HG03565 (cell line): ENCODE results near the gene ZDHHC3.
A peak's percentile ranks its signal among the peaks of the same experiment; 100 is the strongest.

Experiments
- ATAC-seq: cut with Tn5 transposase; IDR thresholded peaks from one replicate; pipeline ENCODE4 v1.9.1; 2021; ENCODE audit warnings: mild to moderate bottlenecking, moderate library complexity; ENCODE audit not compliant: unreplicated experiment

ZDHHC3 gene, protein sequence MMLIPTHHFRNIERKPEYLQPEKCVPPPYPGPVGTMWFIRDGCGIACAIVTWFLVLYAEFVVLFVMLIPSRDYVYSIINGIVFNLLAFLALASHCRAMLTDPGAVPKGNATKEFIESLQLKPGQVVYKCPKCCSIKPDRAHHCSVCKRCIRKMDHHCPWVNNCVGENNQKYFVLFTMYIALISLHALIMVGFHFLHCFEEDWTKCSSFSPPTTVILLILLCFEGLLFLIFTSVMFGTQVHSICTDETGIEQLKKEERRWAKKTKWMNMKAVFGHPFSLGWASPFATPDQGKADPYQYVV

DNA sequence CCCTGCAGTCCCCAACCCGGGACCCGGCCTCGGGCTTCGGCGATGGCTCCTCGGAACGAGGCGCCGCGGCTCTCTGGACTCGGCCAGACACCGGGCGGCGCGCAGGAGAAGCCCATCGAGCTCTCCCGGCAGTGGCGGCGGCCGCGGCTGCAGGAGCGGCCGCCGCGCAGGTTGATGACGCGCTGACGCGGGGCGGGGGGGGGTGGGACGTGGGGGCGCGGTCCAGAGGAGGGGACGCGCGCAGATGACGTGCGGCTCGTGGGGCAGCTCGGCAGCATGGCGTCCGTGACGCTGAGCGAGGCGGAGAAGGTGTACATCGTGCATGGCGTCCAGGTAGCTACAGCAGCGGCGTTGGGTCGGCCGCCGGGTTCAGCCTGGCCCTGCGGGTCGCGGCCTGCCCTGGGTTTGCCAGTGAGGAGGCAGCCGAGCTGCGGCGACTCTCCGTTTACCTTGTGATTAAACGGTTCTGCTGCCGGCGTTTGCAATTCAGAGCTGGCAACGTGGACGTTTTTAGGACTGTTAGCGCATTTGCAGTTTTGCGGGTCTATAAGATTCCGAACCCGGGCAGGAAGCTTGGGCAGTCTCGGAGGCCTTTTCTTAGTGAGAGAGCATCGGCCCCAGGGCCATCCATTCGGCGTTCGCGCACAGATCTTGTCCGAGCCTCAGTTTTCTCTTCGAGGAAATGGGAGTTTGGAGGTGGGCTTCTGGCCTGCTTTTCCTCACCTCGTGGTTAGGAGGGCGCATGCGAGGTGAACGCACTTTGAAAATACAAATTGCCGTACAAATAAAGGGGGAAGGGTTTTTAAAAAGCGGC lies at the start of gene ZDHHC3, which contains the start of gene EXOSC7:
TSS of gene ZDHHC3 (minus strand) at position 173 of the 814 bp plus-strand sequence. CDS start 16,738 bp downstream, outside the sequence.
TSS of gene EXOSC7 (plus strand) at position 243 of the 814 bp plus-strand sequence. CDS start at position 277, 34 bp downstream.
- peak; percentile 53 for ATAC-seq

- no peak for ATAC-seq
Observed at GRCh38 chr3:45024542-45025255, 48.7 kb upstream of the ZDHHC3 start.

GRCh38 chr3:45023675-45024074 lies 47.7 kb upstream of the ZDHHC3 start:
- no peak for ATAC-seq

DNA sequence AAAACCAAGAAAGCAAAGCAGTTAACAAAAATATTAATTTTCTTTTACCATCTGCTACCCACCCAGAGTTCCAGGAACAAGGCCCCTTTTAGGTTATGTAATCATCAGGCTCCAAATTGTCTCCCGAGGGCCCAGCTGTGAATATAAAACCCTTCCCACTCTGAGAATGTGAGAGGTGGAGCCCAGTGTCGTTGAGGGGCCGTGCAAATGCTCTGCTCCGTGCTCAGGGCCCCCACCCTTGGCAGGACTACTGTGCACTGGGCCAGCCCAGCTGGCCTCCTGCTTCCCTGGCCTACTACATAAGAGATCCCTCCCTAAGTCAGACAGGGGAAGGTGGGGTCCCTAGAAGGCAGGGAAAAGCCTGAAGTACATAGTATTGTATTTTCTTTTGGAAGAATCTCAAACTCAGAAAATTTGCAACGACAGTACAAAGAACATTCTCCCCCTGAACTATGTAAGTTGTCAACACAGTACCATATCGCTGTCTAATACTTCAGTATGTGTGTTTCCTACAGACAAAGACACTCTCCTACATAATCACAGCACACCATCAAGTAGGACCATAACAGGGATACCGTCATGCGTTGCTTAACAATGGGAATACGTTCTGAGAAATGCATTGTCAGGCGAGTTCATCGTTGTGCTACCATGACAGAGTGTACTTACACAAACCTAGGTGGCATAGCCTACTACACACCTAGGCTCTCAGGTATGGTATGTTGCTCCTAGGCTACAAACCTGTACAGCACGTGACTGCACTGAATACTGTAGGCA lies 45.7 kb upstream of the ZDHHC3 start:
- no peak for ATAC-seq

DNA sequence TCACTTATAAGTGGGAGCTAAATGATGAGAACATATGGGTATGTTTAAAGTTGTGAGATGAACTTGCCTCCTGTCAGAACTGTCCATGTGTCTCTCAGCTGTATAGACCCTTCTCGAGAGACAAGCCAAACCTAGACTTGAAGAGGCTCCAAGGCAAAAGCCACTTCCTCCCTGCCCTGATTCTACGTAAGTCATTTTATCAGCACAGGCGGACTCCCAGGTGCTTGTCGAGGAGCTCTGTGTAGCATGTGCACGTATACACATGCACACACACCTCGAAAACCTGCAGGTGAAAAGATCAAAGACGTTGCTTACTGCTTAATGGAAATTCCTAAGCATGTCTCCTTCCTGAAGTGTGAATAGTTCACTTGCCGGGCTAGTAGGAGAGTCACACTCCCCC lies 44.6 kb upstream of the ZDHHC3 start:
- ATAC-seq: no peak

DNA sequence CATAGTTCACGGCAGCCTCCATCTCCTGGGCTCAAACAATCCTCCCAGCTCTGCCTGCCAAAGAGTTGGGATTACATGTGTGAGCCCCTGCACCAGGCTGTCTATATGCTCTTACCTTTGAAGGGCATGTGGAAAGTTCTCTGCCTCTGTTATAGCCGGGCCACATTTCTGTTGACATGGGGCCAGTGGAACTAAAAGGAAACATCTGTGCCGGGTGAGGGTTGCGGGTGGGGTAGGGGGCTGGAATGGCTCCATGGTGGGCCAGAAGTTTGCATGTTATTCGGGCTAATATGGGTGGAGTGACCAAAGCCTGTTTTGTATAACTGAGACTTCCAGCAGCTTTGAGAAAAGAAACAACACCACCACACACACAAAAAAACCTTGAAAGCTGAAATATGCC lies 41.8 kb upstream of the ZDHHC3 start:
- no peak for ATAC-seq

GRCh38 chr3:45016916-45017315 lies 40.9 kb upstream of the ZDHHC3 start:
- no peak for ATAC-seq

- ATAC-seq: no peak
Observed at GRCh38 chr3:45012577-45012976, 36.6 kb upstream of the ZDHHC3 start.

- ATAC-seq: no peak
Observed at GRCh38 chr3:45011756-45012508, 36.0 kb upstream of the ZDHHC3 start.

- no peak for ATAC-seq
Observed at GRCh38 chr3:45010811-45011333, 34.9 kb upstream of the ZDHHC3 start.

GRCh38 chr3:45009868-45010267 lies 33.9 kb upstream of the ZDHHC3 start:
- ATAC-seq: no peak

GRCh38 chr3:45008117-45008516 lies 32.1 kb upstream of the ZDHHC3 start:
- no peak for ATAC-seq

DNA sequence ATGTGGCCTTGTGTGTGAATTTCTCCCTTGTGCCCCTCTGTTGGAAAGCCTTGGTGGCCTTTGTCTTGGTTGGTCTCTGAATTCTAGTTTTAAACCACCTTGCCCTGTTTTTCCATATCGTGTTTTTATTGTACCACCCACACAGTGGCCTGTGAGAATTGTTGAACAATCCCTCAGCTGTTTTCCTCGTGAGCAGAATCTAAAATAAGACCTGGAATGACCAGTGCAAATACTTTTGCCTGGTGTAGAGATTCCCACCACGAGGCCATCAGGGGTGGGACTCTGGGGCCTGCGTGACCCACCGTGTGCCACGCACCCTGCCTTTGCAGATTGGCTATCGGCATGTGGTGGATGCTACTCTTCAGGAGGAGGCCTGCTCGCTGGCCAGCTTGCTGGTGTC lies 31.1 kb upstream of the ZDHHC3 start:
- ATAC-seq: no peak

DNA sequence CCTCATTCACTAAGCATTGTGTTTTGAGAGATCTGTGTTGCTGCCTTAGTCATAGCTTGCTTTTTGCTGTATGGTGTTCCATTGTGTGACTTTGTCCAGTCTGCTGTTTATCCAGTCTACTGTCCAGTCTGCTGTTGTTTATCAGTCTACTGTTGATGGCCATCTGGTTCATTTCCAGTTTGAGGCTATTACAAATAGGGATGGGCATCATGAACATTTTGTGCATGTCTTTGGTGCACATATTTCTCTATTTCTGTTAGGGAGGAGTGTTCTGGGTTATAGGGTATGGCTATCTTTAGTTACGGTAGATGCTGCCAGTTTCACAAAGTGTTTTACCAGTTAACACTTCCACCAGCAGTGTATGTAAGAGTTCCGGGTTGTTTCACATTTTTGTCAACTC lies 27.9 kb upstream of the ZDHHC3 start:
- ATAC-seq: no peak

GRCh38 chr3:45003406-45003805 lies 27.4 kb upstream of the ZDHHC3 start:
- ATAC-seq: no peak

DNA sequence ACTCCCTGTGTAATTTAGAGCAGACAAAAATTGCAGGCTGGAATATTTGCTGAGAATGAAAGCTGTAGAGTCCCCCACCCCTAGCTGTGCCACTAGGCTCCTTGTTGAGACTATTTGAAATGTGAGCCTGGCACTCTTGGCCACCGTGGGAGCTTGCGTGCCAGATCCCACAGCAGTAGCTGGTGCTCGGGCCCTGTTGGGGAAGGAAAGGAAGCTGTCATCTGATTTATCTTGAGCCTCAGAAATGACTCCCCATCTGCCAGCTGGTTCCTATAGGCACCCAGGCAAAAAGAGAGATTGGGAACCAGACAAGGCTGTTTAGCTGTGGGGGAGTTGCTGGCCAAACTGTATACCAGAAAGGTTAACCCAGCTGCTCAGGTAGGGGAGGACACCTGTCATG lies 26.7 kb upstream of the ZDHHC3 start:
- no peak for ATAC-seq

DNA sequence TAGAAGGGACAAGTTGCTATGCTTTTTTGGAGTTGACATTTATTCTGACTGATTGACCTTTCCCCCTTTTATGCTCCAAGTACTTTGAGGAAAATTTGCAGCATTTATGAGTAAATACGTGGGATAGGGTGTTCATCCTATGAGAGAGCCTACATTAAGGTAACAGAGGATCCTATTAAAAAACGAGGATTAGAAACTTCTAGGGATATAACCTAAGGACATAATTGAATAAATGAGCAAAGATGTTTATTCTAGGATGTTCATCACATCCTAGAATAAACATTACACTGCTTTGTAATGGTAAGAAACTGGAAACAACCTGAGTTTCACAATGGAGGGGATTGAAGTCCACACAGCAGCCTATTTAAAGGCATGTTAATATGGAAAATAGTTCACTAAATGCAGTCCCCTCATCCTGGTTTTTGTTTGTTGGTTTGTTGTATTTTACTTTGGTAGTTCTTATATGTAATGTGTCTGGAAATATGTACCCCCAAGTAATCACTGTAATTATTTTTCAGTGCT lies 26.2 kb upstream of the ZDHHC3 start:
- no peak for ATAC-seq

DNA sequence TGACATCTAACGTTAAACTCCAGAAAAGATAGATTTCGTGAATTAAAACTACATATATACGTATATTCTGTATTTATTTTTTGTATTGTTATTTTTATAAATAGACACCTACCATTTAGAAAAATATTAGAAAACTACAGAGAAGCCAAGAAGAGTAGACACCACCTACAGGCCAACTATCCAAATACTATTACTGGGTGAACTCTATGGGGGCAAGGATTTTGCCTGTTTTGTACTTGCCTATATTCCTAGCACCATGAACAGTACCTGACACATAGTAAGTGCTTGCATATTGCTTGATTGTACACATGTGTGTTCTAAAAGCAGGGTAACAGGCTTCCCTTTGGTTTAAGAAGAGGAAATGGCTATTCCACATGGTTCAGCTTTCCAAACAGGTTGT lies 25.8 kb upstream of the ZDHHC3 start:
- ATAC-seq: no peak

- no peak for ATAC-seq
Observed at GRCh38 chr3:45000823-45001222, 24.8 kb upstream of the ZDHHC3 start.

- ATAC-seq: no peak
Observed at GRCh38 chr3:44999782-45000181, 23.8 kb upstream of the ZDHHC3 start.
